Upper lobe of right lung (tissue), 1 donor: Measurements from ENCODE around the gene CDK6. TPM values are rescaled to one million over a fixed set of nuclear protein-coding genes. Genes with fewer than 3 reads are reported as not detected.

Experiments used
- ATAC-seq: fragments of 200-7000 bp; cut with Tn5 transposase; one replicate; pipeline ENCODE4 v1.9.1; 2020; ENCODE audit warnings: mild to moderate bottlenecking, moderate library complexity
- DNase-seq: peaks from one replicate; pipeline ENCODE4 v3.0.0-alpha.2; 2020
- H3K27ac ChIP-seq: fragments of 200-600 bp; one replicate; pipeline ENCODE4 v1.8.0; 2022
- H3K27me3 ChIP-seq: fragments of 200-600 bp; one replicate; pipeline ENCODE4 v1.8.0; 2022; ENCODE audit warnings: mild to moderate bottlenecking
- H3K36me3 ChIP-seq: fragments of 200-600 bp; one replicate; pipeline ENCODE4 v1.8.0; 2022
- H3K4me1 ChIP-seq: fragments of 200-600 bp; one replicate; pipeline ENCODE4 v1.8.0; 2022
- H3K4me3 ChIP-seq: fragments of 200-600 bp; one replicate; pipeline ENCODE4 v1.8.0; 2022; ENCODE audit warnings: mild to moderate bottlenecking
- H3K9me3 ChIP-seq: fragments of 200-600 bp; one replicate; pipeline ENCODE4 v1.8.0; 2022
- intact Hi-C: fragments of 100-400 bp; cut with DNase I; formaldehyde crosslinking; loops from one replicate; pipeline ENCODE4 v1.11.0; 2022
- total RNA-seq: library from RNA; stranded (reverse); fragmentation: NEBNext Ultra II Directional; extraction: Animal tissue kit (Norgen Biotek cat#: 25700); gene quantifications from one replicate; pipeline ENCODE4 v1.2.1, GENCODE V29; 2021
- TF ChIP-seq, protein P1 (sequence below): fragments of 200-600 bp; IDR thresholded peaks from one replicate; pipeline ENCODE4 v1.8.0; 2022; ENCODE audit warnings: antibody characterized with exemption
- donor health status: DM: no; HTN: yes; CAD: no; lungs with severe emphysema.

The CDK6 gene
- total RNA-seq, 1 donor from 2014 or later = 22.4 TPM

- Histone ChIP-seq H3K4me3 (no peak overlapping the region), H3K36me3 (no peaks in the 10 kb centered on the region), H3K27me3 (no peaks in the 10 kb centered on the region), H3K4me1 (no peaks in the 10 kb centered on the region), H3K9me3 (no peaks in the 10 kb centered on the region), H3K27ac (no peak overlapping the region)
- DNase-seq (no peak), ATAC-seq (no peak)
- TF ChIP-seq, protein P1, sequence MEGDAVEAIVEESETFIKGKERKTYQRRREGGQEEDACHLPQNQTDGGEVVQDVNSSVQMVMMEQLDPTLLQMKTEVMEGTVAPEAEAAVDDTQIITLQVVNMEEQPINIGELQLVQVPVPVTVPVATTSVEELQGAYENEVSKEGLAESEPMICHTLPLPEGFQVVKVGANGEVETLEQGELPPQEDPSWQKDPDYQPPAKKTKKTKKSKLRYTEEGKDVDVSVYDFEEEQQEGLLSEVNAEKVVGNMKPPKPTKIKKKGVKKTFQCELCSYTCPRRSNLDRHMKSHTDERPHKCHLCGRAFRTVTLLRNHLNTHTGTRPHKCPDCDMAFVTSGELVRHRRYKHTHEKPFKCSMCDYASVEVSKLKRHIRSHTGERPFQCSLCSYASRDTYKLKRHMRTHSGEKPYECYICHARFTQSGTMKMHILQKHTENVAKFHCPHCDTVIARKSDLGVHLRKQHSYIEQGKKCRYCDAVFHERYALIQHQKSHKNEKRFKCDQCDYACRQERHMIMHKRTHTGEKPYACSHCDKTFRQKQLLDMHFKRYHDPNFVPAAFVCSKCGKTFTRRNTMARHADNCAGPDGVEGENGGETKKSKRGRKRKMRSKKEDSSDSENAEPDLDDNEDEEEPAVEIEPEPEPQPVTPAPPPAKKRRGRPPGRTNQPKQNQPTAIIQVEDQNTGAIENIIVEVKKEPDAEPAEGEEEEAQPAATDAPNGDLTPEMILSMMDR = no peak
- intact Hi-C loops = no loop called here
These were observed 174.7 kb downstream of the CDK6 start for GRCh38 chr7:92661651-92662050.

GRCh38 chr7:92658671-92659070 is 177.7 kb downstream of the CDK6 start:
- Histone ChIP-seq H3K27ac (no peak overlapping the region), H3K4me3 (no peak overlapping the region), H3K9me3 (no peaks in the 10 kb centered on the region), H3K27me3 (no peaks in the 10 kb centered on the region), H3K36me3 (no peaks in the 10 kb centered on the region), H3K4me1 (no peaks in the 10 kb centered on the region)
- DNase-seq (no peak), ATAC-seq (no peak)
- intact Hi-C loops = no loop called here
- TF ChIP-seq, protein P1 = no peak

- Histone ChIP-seq H3K9me3 (no peaks in the 10 kb centered on the region), H3K4me1 (no peaks in the 10 kb centered on the region), H3K27ac (no peak overlapping the region), H3K4me3 (no peak overlapping the region), H3K27me3 (no peaks in the 10 kb centered on the region), H3K36me3 (no peaks in the 10 kb centered on the region)
- intact Hi-C loops = no loop called here
- TF ChIP-seq, protein P1 = no peak
- ATAC-seq = no peak
- no peak for DNase-seq
These were observed 179.0 kb downstream of the CDK6 start for GRCh38 chr7:92657391-92657790.

DNA sequence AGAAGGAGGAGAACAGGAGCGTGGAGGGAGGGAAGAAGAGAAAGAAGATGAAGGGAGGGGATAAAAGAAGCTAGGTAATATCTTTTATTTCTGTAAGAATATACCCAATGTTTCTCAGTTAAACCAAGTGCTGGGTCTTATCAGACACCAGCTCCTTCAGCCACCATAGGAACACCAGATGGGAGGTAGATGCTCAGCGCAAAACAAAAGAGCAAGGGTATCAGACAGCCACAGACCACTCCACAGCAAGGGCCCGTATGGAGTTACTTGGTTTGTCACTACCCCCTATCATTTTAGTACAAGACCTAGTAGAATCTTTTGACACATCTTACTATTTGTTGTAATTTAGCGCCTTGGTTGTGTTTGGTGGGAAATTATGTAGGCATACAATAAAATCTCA is 180.3 kb downstream of the CDK6 start:
- Histone ChIP-seq H3K36me3 (no peaks in the 10 kb centered on the region), H3K4me1 (no peaks in the 10 kb centered on the region), H3K9me3 (no peaks in the 10 kb centered on the region), H3K27ac (no peak overlapping the region), H3K27me3 (no peaks in the 10 kb centered on the region), H3K4me3 (no peak overlapping the region)
- TF ChIP-seq, protein P1 = no peak
- ATAC-seq (no peak), DNase-seq (no peak)
- intact Hi-C loops = no loop called here

DNA sequence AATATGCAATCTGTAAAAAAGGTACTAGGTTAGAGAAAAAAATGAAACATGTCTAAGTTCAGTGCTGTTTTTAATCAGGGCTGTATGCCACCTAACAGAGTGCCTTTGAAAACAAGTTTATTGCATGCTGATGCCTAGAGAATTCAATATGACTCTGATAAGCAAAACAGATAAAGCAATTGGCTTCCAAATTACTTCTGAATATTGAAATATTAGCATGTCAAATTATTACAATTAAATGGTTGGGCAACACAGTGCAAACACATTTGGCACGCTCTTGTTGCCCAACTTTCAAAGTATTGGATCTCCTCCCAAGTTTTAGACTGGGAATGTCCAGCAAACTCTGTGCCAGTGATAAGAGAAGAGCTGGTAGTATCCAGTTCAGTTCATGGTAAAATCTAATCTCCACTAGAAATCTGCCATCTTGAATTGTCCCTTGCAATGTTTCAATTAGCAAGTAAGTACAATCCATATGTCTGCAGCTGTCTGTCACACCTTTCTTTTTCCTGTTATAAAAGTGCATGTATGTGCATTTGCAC is 181.0 kb downstream of the CDK6 start:
- DNase-seq (no peak), ATAC-seq (no peak)
- TF ChIP-seq, protein P1 = no peak
- Histone ChIP-seq H3K27ac (no peak overlapping the region), H3K36me3 (no peaks in the 10 kb centered on the region), H3K4me3 (no peak overlapping the region), H3K4me1 (no peaks in the 10 kb centered on the region), H3K9me3 (no peaks in the 10 kb centered on the region), H3K27me3 (no peaks in the 10 kb centered on the region)
- intact Hi-C loops = no loop called here

DNA sequence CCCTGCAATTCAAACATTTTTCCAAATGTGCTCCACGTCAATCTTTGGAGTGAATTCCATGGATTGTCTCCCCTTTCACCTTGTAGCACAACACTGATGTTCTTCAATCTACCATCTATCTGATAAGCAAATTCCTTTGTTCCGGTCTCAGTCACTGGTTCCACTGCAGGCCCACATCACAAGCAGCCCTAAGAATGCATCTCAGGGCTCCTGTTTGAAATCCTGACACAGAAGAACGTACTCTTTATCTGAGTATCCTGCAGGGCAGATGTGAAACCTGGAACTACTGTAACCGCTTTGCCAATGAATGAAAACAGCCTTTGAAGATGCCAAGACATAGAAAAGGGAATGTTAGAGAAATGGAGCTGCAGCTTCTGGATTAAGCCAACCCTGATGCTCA is 183.2 kb downstream of the CDK6 start:
- Histone ChIP-seq H3K9me3 (no peaks in the 10 kb centered on the region), H3K4me1 (no peaks in the 10 kb centered on the region), H3K27me3 (no peaks in the 10 kb centered on the region), H3K4me3 (no peak overlapping the region), H3K36me3 (no peaks in the 10 kb centered on the region), H3K27ac (no peak overlapping the region)
- TF ChIP-seq, protein P1 = no peak
- no peak for ATAC-seq
- intact Hi-C loops = no loop called here
- no peak for DNase-seq
